NCI-H1930 (cell line): ENCODE results near the gene PRKAR1B.

ENCODE experiments used
- DNase-seq, 2 experiments: peaks; one replicate each; lab custom pipeline; 2025; lab: John Stamatoyannopoulos, UW

PRKAR1B gene

DNA sequence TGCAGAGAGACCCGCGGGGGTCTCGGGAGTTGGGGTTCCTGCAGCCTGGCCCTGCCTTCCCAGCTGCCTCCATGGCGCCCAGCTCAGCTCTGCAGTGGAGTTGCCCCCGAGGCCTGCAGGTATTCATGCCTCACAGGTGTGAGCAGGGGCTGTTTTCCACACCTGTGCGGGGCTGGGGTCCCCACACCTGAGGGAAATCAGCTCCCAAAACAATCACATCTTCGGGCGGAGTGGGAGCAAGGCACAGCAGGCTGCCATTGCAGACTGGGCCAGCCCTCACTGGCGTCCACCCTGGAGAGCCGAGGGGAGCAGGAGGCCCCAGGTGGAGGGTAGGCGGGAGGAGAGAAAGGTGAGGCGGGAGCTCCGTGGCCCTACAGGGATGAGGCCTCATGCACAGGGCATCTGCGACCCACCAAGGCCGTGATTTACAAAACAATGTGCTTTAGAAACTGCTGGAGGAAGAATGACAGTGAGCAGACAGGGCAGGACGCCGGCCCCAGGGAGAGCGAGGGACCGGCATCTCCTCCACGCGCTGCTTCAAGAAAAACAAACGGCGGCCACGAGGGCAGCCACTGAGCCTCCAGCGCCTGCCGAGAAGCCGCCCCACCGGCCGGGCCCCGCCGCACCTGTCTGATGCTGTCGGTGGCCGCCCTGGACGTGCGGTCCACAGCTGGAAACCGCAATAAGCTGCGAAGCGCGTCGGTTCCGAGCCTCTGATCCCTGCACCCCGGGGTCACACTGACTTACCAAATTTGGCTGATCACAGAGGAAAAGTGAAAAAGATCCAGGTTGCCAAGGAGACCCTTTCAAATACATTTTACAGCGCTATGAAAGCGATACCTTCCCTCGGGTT lies 154.4 kb downstream of the PRKAR1B start:
- no peak for DNase-seq

DNA sequence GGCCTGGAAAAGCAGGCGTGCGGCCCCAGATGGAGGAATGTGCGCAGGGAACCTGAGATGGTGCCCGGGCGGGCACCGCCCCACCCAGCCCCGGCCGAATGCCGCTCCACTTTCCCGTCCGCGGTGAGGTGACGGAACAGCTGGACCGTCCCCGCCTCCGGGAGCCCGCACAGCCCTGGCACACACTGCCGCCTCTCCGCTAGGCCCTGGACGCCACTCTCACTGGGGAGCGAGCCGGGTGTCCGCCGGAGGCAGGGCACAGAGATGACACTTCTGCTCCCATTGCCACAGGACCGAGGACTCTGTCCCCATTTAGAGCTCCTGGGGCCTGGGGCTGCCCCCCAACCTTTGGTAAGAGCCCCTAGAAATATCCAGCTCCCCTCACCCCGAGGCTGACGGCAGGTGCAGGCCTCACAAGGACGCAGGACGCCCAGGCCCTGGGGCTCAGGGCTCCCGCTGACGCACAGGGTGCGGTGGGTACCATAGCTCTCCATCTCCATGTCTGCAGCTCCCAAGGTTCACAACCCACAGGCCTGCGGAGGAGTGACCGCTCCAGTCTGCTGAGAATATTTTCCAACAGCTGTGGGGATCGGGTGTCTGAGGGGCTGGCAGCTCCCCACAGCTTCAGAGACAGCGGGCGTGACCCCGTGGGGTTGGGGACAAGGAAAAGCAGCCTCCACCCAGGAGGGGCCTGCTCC lies 155.2 kb downstream of the PRKAR1B start:
- DNase-seq, result no peak

DNA sequence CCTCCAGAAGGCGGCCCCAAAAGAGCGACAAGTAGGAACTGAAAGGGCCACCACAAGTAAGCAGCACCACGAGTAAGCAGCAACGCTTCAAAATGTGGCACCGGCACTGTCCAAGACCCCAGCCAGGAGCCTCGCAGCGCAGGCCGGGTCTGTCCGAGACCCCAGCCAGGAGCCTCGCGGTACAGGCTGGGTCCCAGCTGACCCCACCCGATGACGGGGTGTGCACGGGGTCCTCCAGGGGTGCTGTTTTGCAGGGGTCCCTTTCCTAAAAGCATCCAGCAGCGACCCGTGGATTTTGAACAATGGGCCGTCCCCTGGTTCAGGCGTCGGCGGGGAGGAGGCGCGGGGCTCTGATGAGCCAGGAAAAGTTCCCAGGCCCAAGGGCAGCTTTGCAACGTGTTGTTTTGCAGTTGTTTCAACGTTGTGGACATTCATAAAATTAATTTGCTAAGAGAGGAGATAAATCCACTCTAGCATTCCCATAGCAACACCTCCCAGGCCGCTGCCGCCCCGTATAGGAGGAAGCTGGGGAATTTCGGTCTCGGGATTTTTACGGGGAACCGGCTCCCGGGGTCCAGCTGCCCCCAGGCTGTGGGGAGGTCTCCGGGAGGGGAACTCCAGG lies 155.9 kb downstream of the PRKAR1B start:
- no peak for DNase-seq

DNA sequence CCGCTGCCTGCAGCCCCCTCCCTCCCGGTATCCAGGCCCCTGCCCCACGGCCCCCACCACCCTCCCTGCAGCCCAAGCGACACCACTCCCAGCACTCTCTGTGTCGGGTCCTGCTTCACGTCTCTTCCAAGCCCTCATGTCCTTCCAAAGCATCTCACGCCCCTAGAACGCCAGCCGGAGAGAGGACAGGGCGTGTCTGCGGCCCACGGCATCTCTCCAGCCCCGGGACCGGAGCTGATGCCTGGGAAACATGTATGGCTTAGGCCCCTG lies 156.3 kb downstream of the PRKAR1B start:
- no peak for DNase-seq

DNA sequence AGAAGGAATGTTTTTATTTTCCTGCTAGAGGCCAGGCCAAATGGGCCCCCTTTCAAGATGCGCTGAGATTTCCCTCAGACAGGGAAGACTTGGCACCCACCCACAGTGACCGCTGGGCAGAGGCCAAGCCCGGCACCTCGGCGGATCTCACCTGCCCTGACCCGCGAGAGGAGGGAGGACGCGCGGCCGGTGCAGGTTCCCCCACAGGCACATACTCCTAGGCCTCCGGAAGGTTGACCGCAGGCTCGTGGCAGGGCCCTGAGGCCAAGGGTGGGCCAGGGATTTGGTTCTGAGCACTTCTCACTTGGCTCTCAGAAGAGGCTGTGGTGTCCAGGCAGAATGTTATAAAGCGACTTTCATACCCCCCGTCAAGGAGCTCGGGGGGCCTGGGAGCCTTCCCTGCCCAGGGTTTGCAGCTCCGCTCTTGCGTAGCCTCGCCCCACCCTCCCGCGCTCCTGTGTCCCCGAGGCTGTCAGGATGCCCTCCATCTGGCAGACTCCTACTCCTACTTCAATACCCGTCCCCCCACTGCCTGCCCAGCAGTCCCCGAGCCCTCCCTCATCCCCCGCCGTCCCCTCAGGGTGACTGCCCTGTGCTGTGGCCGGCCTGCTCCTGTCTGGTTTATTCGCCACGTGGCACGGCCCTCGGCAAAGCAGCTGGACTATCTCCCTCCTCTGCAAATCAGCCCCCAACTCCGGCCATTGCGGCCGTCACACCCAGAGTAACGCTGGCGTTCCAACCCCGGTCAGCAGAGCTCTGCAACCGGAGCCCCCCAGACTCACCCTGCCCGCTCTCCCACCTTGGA lies 156.9 kb downstream of the PRKAR1B start:
- DNase-seq, result no peak

DNA sequence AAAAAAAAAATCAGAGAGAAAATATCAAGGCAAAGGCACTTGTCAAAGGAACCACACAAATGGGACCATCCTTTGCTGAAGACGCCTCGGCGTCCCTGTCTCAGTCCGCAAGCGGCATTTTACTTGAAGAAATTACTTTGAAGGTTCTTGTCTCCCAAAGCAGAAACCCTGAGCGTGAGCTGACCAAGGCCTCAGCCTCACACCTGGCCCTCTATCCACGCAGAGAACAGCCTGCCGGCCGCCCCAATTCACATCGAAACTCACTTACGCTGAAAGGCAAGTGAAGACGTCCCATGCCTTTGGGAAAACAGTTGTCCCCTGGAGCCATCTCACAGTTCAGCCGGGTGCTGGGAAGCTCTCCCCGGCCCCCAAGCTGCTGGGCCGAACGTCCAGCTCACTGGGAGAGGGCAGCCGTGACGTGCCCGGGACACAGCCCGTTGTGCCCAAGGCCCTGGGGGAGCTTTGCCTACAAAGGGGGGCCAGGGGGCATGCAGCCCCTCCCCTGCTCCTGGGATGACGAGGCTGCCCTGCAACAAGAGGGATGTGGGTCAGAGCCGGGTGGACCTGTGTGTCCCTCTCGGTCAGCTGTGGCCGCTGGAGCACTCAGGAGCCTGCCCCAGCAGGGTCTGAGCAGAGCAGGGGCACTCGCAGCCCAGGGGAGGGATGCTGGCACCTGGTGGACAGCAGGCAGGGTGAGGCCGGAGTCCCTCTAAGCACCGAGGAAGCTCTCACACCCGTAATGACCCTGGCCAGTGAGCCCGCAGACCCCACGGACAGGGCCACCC lies 157.8 kb downstream of the PRKAR1B start:
- no peak for DNase-seq

DNA sequence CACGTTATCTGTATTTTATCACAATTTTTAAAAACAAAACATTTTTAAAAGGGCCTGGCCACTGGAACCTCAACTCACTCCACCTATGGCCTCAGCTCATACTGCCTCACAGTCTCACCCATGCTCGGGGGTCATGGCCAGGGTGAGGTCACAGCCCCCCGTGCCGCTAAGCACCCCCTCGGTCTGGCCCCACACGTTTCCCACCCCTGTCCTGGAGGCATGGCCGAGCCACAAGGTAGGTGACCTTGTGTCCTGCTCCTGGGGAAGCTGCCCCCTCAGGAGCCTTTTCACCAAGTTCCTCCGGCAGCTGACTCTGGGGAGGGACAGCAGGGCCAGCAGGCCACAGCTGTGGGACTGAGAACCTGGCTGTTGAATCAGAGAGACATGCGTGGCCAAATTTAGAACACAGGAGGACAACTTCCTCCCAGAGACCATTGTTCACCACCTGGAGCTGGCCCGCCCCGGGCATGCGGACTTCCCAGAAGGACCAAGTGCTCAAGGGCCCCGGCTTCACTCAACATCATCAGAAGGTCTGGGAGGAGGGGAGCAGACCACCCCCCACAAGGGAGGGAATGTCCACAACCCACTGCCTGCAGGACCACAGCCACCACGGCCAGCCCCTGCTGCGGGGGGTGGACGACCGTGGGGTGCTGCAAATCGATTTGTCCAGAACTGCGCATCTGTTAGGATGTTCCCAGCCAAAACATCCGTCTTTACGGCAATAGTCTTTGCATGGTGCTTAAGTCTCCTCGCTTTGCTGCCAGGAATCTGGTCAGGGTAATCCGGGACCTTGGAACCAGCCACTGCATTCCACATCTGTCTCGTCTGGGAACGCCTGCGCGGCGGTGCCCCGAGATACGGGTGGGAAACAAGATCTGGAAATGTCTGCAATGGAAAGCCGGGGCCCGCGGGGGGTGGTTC lies 158.8 kb downstream of the PRKAR1B start:
- DNase-seq, result no peak

DNA sequence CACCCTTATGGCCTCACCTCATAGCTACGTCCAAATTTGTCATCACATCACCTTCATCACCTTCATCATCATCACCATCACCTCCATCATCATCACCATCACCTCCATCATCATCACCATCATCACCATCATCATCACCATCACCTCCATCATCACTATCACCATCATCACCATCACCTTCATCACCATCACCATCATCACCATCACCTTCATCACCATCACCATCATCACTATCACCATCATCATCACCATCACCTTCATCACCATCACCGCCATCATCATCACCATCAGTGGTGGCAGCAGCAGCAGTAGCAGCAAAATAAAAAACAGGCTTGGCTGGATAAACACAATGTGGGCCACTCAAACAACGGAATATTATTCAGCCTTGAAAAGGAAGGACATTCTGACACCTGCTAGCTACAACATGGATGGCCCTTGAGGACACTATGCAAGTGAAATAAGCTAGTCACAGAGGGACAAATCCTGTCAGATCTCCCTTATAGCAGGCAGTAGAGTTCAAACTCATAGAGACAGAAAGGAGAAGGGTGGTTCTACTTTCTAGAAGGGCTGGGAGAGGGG lies 159.7 kb downstream of the PRKAR1B start:
- DNase-seq, result no peak

DNA sequence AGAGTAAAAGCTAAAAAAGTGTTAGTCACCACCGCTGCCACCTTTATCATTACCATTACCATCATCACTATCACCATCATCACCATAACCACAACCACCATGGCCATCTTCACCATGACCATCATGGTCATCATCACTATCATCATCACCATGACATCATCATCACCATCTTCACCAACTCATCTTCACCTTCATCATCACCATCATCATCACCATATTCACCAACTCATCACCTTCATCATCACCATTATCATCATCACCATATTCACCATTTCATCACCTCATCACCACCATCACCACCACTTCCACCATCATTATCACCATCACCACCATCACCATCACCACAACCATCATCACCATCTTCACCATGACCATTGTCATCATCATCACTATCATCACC lies 161.0 kb downstream of the PRKAR1B start:
- no peak for DNase-seq

DNA sequence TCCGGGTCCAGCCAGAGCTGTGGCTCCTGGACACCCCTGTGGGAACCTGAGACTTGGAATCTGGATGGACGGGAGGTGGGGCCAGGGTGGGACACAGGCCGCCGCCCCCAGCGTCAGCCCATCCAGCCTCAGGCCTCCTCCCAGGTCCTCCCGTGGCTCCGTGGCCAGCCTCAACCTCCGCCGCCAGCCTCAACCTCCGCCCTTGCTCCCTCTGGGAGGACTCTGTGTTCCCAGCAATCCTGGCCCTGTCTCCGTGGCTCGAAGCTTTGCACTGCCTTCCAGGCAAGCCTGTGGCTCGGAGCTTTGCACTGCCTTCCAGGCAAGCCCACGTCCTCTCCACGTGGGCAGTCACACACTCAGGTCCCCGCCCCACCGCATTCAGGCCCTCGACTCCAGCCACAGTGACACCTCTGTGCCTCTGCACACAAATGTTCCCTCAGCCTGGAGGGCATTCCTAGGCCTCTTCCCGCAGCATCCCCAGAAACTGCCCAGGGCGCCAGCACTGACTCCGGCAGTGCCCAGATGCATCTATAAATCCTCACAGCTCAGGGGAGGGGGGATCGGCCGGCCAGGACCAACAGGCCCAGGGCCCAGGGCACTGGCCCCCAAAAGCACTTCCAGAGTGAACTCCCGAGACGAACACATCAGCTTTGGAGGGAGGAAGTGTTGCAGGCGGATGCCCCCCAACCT lies 162.8 kb downstream of the PRKAR1B start:
- no peak for DNase-seq

DNA sequence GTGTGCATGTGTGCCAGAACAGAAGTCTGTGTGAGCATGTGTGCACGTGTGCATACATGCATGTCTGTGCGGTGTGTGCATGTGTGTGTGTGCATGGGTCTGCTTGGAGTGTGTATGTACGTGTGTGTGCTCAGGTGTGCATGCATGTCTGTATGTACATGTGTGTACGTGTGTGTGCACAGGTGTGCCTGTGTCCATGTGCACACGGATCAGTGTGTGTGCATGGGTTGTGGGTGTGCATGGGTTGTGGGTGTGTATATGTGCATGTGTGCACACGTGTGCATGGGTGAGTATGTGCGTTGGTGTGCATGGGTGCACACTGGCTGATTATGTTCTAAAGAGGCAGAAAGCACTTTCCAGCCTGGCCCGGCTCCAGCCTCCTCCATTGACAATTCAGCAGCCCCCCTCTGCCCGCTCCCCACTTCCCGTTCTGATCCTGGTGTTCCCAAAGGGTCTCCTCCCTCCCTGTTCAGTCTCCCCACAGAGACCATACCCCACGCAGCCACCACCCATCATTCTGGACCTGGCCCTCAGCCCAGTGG lies 163.4 kb downstream of the PRKAR1B start:
- no peak for DNase-seq

DNA sequence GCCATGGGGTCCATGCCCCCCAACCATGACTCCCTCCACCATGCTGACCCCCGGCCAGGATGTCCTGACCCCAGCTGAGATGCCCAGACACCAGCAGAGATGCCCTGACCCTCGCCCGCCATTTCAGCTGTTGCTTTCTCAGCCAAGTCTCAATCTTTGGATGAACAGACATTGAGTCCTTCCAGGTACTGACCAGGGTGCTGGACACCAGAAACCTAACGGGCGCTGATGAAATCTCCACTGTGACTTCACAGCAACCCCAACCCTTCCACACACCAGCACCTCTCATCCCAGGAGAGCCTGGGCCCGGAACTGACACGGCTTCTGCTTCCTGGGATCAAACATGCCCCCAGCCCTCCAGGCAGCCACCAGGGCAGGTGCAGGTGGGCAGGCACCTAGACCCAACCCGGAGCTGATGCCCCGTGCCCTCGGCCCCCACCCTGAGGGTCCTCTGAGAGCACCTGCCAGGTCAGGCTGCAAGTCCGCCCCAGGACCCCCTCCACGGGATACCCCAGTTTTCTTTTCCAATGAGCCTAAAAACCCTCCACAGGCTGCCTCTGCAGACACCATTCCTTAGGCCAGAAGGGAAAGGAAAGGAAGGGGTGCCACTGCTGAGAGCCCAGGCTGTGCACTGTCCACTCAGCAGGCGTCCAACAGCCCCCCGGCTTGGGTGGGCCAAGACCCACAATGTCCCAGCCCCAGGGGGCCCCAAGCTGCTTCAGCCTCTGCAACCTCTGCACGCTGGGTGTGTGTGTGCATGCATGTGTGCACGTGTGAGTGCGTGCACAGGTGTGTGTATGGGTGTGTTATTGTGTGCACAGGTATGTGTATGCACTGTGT lies 164.1 kb downstream of the PRKAR1B start:
- DNase-seq, result no peak

DNA sequence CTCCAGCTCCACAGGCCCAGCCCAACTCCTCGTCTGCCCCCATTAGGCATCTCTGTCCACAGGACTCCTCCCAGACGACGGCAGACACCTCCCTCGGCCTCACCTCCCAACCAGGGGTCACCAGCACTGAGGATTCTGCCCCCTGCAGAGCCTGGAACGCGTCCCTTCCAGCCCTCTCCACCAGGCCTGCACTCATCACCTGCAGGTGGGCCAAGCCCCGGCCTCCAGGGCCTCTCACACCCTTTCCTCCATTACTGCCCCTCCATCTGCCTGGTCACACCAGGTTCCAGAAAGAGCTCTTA lies 164.8 kb downstream of the PRKAR1B start:
- no peak for DNase-seq

DNA sequence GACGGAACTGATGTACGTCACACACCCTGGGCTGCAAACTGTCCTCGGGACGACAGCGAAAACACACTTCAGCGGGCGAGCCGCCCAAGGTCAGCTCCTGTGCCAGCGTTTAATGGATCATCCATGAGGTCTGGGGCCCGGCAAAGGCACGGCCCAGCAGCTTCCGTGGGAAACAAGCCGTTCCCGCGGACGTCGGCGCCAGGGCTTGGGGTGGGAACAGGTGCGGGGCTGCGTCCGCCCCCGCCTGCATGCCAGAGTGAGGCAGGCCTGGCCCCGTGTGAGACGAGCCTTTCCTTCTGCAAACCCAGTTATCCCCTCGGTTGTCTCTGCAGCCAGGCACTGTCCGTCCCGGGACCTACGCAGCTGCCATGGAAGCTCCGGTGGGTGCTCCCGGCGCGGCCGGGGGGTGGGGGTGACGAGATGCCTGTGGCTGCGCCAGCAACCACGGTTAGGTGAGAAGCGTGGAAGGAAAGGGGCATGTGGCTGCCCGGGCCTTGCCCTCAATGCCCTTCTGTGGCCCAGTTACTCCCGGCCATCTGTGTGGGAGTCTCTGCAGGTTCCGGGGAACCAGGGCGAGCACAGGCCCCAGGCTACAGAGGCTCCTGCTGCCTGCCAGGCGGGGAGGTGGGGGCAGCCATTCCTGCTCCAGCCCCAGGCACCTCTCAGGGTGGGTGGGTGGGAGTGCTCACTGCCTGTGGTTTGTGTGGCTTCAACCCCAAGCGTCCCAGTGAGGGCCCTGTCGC lies 165.3 kb downstream of the PRKAR1B start:
- no peak for DNase-seq

DNA sequence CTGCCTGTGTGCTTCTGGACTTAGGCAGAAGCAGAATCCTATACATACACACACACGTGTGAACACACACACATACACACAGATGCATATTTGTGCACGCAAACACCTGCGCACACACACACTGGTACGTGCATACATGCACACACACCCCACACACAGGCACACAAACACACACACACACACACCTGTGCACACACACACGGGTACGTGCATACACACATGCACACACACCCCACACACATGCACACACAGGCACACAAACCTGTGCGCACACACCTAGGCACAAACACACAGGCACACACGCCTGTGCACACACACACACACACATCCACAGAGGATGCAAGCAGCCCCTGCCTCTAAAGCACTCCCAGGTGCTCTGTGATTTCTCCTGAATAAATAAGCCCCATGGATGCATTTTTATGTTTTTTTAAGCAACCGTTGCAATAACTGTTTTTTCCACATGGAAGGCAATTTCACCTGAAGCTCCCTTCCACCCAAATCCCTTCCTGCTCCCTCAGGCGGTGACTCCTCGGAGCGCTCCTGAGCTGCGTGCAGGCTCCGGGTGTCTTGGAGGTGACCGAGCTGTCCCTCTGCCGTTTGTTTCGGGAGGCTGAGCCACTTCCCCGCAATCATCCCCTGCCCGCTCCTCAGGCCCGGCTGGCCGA lies 166.0 kb downstream of the PRKAR1B start:
- DNase-seq, result no peak

DNA sequence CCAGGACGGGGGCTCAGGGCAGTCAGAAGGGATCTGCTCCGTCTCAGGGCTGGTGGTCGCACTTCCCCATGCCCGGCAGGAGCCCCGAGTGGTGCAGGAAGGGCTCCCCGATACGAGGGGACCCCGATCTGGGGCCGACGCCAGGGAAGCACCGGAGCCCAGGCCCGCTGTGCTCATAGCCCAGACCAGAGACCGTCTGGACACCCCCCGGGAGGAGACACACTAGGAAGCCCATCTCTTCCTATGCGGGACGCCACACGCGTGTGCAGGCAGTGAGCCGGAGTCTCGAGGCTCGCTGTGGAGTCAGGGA lies 167.7 kb downstream of the PRKAR1B start:
- DNase-seq, result no peak

DNA sequence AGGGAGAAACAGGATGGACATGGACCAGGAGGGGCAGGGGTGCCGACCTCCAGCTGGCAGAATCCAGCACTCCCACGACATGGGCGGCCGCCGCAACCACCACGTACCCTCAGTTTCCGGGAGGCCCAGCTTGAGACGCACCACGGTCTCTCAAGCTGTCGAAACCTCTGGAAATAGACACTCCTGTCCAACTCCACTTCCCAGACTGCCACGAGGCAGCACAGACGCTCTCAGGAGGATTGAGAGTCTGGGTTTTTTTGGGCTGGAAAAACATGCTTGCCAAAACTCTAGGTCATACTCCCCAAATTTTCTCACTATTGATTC lies 169.6 kb downstream of the PRKAR1B start:
- no peak for DNase-seq
